CD14-positive monocyte (primary cell): ENCODE data around the gene SYNDIG1. TPM values are rescaled to one million over a fixed set of nuclear protein-coding genes. Genes with fewer than 3 reads are reported as not detected.

Experiments
- DNase-seq, 3 donors: peaks; one replicate each; pipeline ENCODE4 v3.0.0-alpha.2; 2011 to 2022
- H2AFZ ChIP-seq: 2 replicates; pipeline ENCODE4 v1.6.0; 2012; ENCODE audit warnings: mild to moderate bottlenecking, low read depth, low read length, inconsistent platforms; ENCODE audit not compliant: insufficient read depth, poor library complexity, severe bottlenecking
- H3K27ac ChIP-seq, 2 donors: 1 replicate in 1 of 2; 2 replicates in 1 of 2; pipeline ENCODE4 v1.5.1; 2012 to 2013; ENCODE audit warnings: low read length in 2 of 2, control low read depth in 1 of 2, inconsistent platforms in 1 of 2, low read depth in 1 of 2, mild to moderate bottlenecking in 1 of 2
- H3K27me3 ChIP-seq, 2 donors: one replicate each; pipeline versions ENCODE4 v1.6.0 to v1.6.1; 2011 to 2013; ENCODE audit warnings: low read length in 2 of 2; ENCODE audit not compliant: control insufficient read depth in 2 of 2, insufficient read depth in 2 of 2
- H3K36me3 ChIP-seq, 2 donors: replicated peaks in 1 of 2; 1 replicate in 1 of 2; 2 replicates in 1 of 2; pipeline versions ENCODE4 v1.5.1 to v1.6.1; 2012 to 2013; ENCODE audit warnings: low read length in 2 of 2, control low read depth in 1 of 2, inconsistent platforms in 1 of 2, mild to moderate bottlenecking in 1 of 2; ENCODE audit not compliant: insufficient read depth in 2 of 2, control insufficient read depth in 1 of 2
- H3K4me1 ChIP-seq, 2 donors: 1 replicate in 1 of 2; 2 replicates in 1 of 2; pipeline versions ENCODE4 v1.5.1 to v1.6.1; 2012 to 2013; ENCODE audit warnings: low read length in 2 of 2, control low read depth in 1 of 2, inconsistent platforms in 1 of 2, mild to moderate bottlenecking in 1 of 2, moderate library complexity in 1 of 2; ENCODE audit not compliant: insufficient read depth in 2 of 2, control insufficient read depth in 1 of 2
- H3K4me2 ChIP-seq: replicated peaks from 2 replicates; pipeline ENCODE3; 2012; ENCODE audit warnings: low read length, moderate library complexity, mild to moderate bottlenecking; ENCODE audit not compliant: poor library complexity, severe bottlenecking; ENCODE audit errors: extremely low read depth
- H3K4me3 ChIP-seq, 3 experiments: fragments of 200-600 bp in 1 of 3; sonication (generic) in 1 of 3; replicated peaks in 1 of 3; 1 replicate in 2 of 3; 2 replicates in 1 of 3; pipeline ENCODE4 v1.5.1; 2011 to 2013; ENCODE audit warnings: low read length in 3 of 3, mild to moderate bottlenecking in 3 of 3, control low read depth in 2 of 3, low read depth in 2 of 3, inconsistent platforms in 1 of 3, moderate library complexity in 1 of 3
- H3K79me2 ChIP-seq: 2 replicates; pipeline ENCODE4 v1.6.0; 2012; ENCODE audit warnings: mild to moderate bottlenecking, control low read depth, inconsistent platforms, low read length, moderate library complexity; ENCODE audit not compliant: insufficient read depth
- H3K9ac ChIP-seq: 2 replicates; pipeline ENCODE4 v1.6.0; 2017; ENCODE audit warnings: low read length, mild to moderate bottlenecking; ENCODE audit not compliant: insufficient read depth, poor library complexity, severe bottlenecking
- H3K9me3 ChIP-seq, 2 donors: replicated peaks in 1 of 2; 1 replicate in 1 of 2; 2 replicates in 1 of 2; pipeline versions ENCODE4 v1.5.1 to v1.6.1; 2012 to 2013; ENCODE audit warnings: low read length in 2 of 2, control low read depth in 1 of 2; ENCODE audit not compliant: control insufficient read depth in 1 of 2, insufficient read depth in 1 of 2
- H4K20me1 ChIP-seq: 2 replicates; pipeline ENCODE4 v1.6.0; 2012; ENCODE audit warnings: mild to moderate bottlenecking, low read length, control low read depth, moderate library complexity; ENCODE audit not compliant: insufficient read depth
- H3K27ac Mint-ChIP-seq, 7 donors: one replicate each; pipeline ENCODE4 v1.8.0; 2020; ENCODE audit warnings: mild to moderate bottlenecking in 7 of 7, mixed read lengths in 7 of 7, moderate library complexity in 6 of 7, inconsistent platforms in 2 of 7
- H3K27me3 Mint-ChIP-seq, 3 donors: one replicate each; pipeline ENCODE4 v1.8.0; 2021 to 2022; ENCODE audit warnings: low read depth in 3 of 3, mild to moderate bottlenecking in 3 of 3, mixed read lengths in 3 of 3, moderate library complexity in 3 of 3, inconsistent platforms in 1 of 3
- H3K36me3 Mint-ChIP-seq, 2 donors: one replicate each; pipeline ENCODE4 v1.8.0; 2020; ENCODE audit warnings: mixed read lengths in 2 of 2, inconsistent platforms in 1 of 2, mild to moderate bottlenecking in 1 of 2
- H3K4me1 Mint-ChIP-seq: one replicate; pipeline ENCODE4 v1.8.0; 2020; ENCODE audit warnings: mild to moderate bottlenecking, mixed read lengths
- H3K4me3 Mint-ChIP-seq, 2 donors: one replicate each; pipeline ENCODE4 v1.8.0; 2020; ENCODE audit warnings: mild to moderate bottlenecking in 2 of 2, mixed read lengths in 2 of 2, moderate library complexity in 1 of 2
- H3K9me3 Mint-ChIP-seq, 7 donors: one replicate each; pipeline ENCODE4 v1.8.0; 2020 to 2022; ENCODE audit warnings: mixed read lengths in 7 of 7, mild to moderate bottlenecking in 6 of 7, moderate library complexity in 6 of 7, inconsistent platforms in 2 of 7
- WGBS: methylation state at CpG from one replicate; pipeline ENCODE4 v1.1.5; 2013; ENCODE audit warnings: missing lambda C conversion rate; ENCODE audit not compliant: insufficient coverage; 5-methylcytosine and 5-hydroxymethylcytosine counted together
- intact Hi-C, 2 donors: fragments of 100-400 bp; cut with micrococcal nuclease; formaldehyde crosslinking; loops; one replicate each; pipeline versions ENCODE4 v1.15.0 to v1.15.1; 2023
- polyA plus RNA-seq, 3 donors: library from polyadenylated mRNA; depleted of rRNA in 1 of 3; unstranded in 2 of 3; stranded (reverse) in 1 of 3; fragments of 300-500 nt in 2 of 3; fragments of >200 nt in 1 of 3; fragmentation: Illumina TruSeq in 2 of 3; gene quantifications; 1 replicate in 2 of 3; 2 replicates in 1 of 3; pipeline ENCODE4 v1.2.3, GENCODE V29; 2012 to 2021
- TF ChIP-seq, protein P1 (sequence below): fragments of 200-600 bp; IDR thresholded peaks from one replicate; pipeline ENCODE4 v1.8.0; 2022; ENCODE audit warnings: antibody characterized with exemption, mild to moderate bottlenecking

Gene SYNDIG1
- polyA plus RNA-seq, 3 donors, result not detected

DNA sequence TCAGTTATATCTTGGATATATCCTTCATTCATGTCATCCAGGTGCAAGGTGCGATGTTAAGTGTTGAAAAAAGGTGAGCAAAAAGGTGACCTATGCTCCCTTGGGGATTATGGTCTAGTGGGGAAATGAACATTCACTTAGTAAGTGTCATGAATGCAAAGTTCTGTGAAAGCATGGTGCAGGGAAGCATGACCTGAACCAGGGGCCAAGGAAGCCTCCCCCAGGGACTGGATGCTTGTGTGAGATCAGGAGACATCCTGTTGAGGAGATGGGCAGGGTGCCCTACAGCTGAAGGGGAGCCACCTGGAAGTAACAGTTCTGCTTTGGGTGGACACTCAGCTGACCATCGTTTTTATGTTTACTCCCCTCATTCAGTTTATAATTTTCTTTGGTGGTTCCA is 179.5 kb downstream of the SYNDIG1 start:
- H3K36me3 Mint-ChIP-seq, result no peaks in the 10 kb centered on the region
- H3K36me3 ChIP-seq, result no peaks in the 10 kb centered on the region
- DNase-seq, result no peak
- H3K9me3 Mint-ChIP-seq, result peaks cover 0 to 5% (median 0%) of the 10 kb centered on the region in 7 donors
- H2AFZ ChIP-seq, result no peak overlapping the region
- H3K9me3 ChIP-seq, result no peaks in the 10 kb centered on the region
- H4K20me1 ChIP-seq, result no peaks in the 10 kb centered on the region
- no peak overlapping the region for H3K4me3 ChIP-seq
- no peaks in the 10 kb centered on the region for H3K27me3 ChIP-seq
- H3K27me3 Mint-ChIP-seq, result peaks cover 0 to 3% (median 2%) of the 10 kb centered on the region in 3 donors
- H3K4me1 Mint-ChIP-seq, result peaks cover 7% of the 10 kb centered on the region
- no peaks in the 10 kb centered on the region for H3K79me2 ChIP-seq
- WGBS, result 71% methylated on average over 1 of the region's 2 CpGs
- no peaks in the 10 kb centered on the region for H3K4me1 ChIP-seq
- intact Hi-C loops, result no loop called here
- H3K4me2 ChIP-seq, result no peak overlapping the region
- H3K4me3 Mint-ChIP-seq, result no peak overlapping the region
- no peak overlapping the region for H3K27ac Mint-ChIP-seq
- H3K9ac ChIP-seq, result no peak overlapping the region
- no peak overlapping the region for H3K27ac ChIP-seq
- TF ChIP-seq, protein P1, sequence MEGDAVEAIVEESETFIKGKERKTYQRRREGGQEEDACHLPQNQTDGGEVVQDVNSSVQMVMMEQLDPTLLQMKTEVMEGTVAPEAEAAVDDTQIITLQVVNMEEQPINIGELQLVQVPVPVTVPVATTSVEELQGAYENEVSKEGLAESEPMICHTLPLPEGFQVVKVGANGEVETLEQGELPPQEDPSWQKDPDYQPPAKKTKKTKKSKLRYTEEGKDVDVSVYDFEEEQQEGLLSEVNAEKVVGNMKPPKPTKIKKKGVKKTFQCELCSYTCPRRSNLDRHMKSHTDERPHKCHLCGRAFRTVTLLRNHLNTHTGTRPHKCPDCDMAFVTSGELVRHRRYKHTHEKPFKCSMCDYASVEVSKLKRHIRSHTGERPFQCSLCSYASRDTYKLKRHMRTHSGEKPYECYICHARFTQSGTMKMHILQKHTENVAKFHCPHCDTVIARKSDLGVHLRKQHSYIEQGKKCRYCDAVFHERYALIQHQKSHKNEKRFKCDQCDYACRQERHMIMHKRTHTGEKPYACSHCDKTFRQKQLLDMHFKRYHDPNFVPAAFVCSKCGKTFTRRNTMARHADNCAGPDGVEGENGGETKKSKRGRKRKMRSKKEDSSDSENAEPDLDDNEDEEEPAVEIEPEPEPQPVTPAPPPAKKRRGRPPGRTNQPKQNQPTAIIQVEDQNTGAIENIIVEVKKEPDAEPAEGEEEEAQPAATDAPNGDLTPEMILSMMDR, result no peak

- intact Hi-C loops, result no loop called here
- H3K4me2 ChIP-seq, result no peak overlapping the region
- H3K79me2 ChIP-seq, result no peaks in the 10 kb centered on the region
- Mint-ChIP-seq H3K27ac (no peak overlapping the region), H3K36me3 (no peaks in the 10 kb centered on the region), H3K4me3 (no peak overlapping the region), H3K9me3 (no peaks in the 10 kb centered on the region), H3K4me1 (peaks cover 9% of the 10 kb centered on the region), H3K27me3 (peaks cover 0 to 3% (median 2%) of the 10 kb centered on the region in 3 donors)
- H3K27ac ChIP-seq, result no peak overlapping the region
- H3K4me3 ChIP-seq, result no peak overlapping the region
- no peaks in the 10 kb centered on the region for H3K27me3 ChIP-seq
- H3K4me1 ChIP-seq, result no peaks in the 10 kb centered on the region
- no peaks in the 10 kb centered on the region for H4K20me1 ChIP-seq
- TF ChIP-seq, protein P1, result no peak
- no peak overlapping the region for H3K9ac ChIP-seq
- no peak overlapping the region for H2AFZ ChIP-seq
- no peak for DNase-seq
- H3K9me3 ChIP-seq, result no peaks in the 10 kb centered on the region
- no peaks in the 10 kb centered on the region for H3K36me3 ChIP-seq
- WGBS, result 87% methylated on average over 11 of the region's 11 CpGs
Observed at GRCh38 chr20:24649787-24650490, 180.5 kb downstream of the SYNDIG1 start.
